K562 treated with DMSO at 1 percent for 24 hours (cell line): ENCODE measurements around the gene OR5F1. TPM values are rescaled to one million over a fixed set of nuclear protein-coding genes. Genes with fewer than 3 reads are reported as not detected.

Experiments used
- total RNA-seq: library from RNA; unstranded; fragments of 300-600 nt; gene quantifications from 2 replicates; pipeline ENCODE4 v1.2.3, GENCODE V29; 2022; ENCODE audit warnings: low read depth; ENCODE audit not compliant: insufficient read depth

OR5F1 gene
- total RNA-seq = not detected in 2 replicates

DNA sequence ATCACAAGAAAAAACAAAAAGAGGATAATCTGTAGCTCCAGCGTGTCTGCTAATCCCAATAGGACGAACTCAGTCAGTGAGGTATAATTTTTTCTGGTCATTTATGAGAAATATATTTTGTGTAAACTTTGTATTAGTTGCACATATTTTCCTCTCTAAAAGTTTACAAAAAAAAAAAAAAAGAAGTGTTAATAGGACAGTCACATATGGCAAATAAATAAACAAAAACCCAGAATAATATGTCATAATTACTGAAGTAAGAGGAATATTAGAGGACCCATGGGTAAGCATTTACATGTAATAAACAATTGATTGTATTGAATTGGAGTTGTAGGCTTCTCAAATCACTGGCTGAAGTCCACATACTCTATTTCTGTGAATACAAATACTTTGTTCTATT is at the start of gene OR5F1:
Gene OR5F1 (minus strand): TSS at position 101 of the 400 bp plus-strand sequence. CDS start 0 bp downstream, at position 101.

DNA sequence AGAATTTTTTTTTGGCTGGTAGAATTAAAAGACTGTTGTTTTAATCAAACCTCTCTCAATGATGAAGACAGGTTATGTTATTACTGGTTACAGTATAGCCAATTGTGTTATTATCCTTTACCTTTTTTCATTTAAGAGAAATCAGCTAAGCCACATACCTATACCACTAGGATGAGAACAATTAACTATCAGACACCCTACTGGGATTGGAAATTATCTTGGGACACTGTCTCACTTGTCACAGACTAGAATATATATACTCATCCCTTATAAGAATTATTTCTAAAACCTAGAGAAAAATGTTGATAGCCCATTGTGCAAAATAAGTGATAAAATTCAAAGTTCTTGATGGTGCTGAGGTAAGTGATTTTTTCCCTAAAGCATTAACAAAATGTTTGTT is 32.9 kb upstream of the OR5F1 start, which contains the start of gene OR5AS1:
Gene OR5AS1 (plus strand): TSS at position 301 of the 400 bp plus-strand sequence. CDS start 2,765 bp downstream, outside the sequence.

DNA sequence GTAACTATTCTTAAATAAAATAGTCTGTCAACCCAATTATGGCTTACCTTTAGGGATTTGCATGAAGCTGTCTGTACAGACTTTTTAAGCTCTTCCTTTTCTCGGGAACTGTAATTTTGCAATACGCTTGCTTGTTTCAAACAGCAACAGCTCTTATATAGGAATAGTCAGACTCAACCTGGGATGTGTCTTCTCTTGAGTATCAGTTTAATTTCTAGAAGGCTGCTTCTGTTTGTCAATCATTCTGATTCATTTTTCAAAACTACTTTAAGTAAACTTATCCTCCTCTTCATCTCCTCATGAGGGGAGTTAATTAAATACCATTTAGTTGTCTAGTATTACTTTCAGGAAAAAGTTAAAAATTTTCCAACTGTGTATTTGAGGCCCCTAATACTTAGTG is 24.6 kb downstream of the OR5F1 start, which contains the start of gene OR10AG1:
Gene OR10AG1 (minus strand): TSS at position 101 of the 400 bp plus-strand sequence. CDS start 38 bp downstream, at position 63.

Other genes with a start within 250 kb of the OR5F1 start
- not detected in 2 replicates for gene OR5D13, start 221.2 kb downstream of the OR5F1 start, total RNA-seq
- not detected in 2 replicates for gene OR5D14, start 199.1 kb downstream of the OR5F1 start, total RNA-seq
- not detected in 2 replicates for gene OR5L1, start 183.3 kb downstream of the OR5F1 start, total RNA-seq
- not detected in 2 replicates for gene OR5D18, start 175.0 kb downstream of the OR5F1 start, total RNA-seq
- gene OR5L2, start 167.4 kb downstream of the OR5F1 start, total RNA-seq = not detected in 2 replicates
- gene OR5D16, start 155.9 kb downstream of the OR5F1 start, total RNA-seq = not detected in 2 replicates
- gene TRIM51, start 111.3 kb downstream of the OR5F1 start, total RNA-seq = not detected in 2 replicates
- gene OR5W2, start 80.0 kb downstream of the OR5F1 start, total RNA-seq = not detected in 2 replicates
- not detected in 2 replicates for gene OR5I1, start 58.2 kb downstream of the OR5F1 start, total RNA-seq
- gene OR10AG1, start 24.7 kb downstream of the OR5F1 start, total RNA-seq = not detected in 2 replicates
- gene OR5AS1, start 33.0 kb upstream of the OR5F1 start, total RNA-seq = not detected in 2 replicates
- gene OR8I2, start 98.7 kb upstream of the OR5F1 start, total RNA-seq = not detected in 2 replicates
- not detected in 2 replicates for gene OR8H2, start 109.1 kb upstream of the OR5F1 start, total RNA-seq
- not detected in 2 replicates for gene OR8H3, start 127.7 kb upstream of the OR5F1 start, total RNA-seq
- not detected in 2 replicates for gene OR8J3, start 145.6 kb upstream of the OR5F1 start, total RNA-seq
- not detected in 2 replicates for gene OR8K5, start 165.7 kb upstream of the OR5F1 start, total RNA-seq
- gene OR5J2, start 182.0 kb upstream of the OR5F1 start, total RNA-seq = not detected in 2 replicates
- gene OR5T2, start 239.6 kb upstream of the OR5F1 start, total RNA-seq = not detected in 2 replicates